ENCODE measurements around the gene SHROOM4. TPM values are rescaled to one million over a fixed set of nuclear protein-coding genes. Genes with fewer than 3 reads are reported as not detected.

SHROOM4 gene
- total RNA-seq, 1 experiment from 2014 or later = 2.1 TPM

- Histone ChIP-seq H3T11ph (ENCODE audit: low read length) (no peak overlapping the region), H2AK5ac (ENCODE audit: insufficient read length, low read length) (no peak overlapping the region), H3K27ac (ENCODE audit: insufficient read length, low read depth, low read length) (no peak overlapping the region), H3K4me1 (ENCODE audit: insufficient read depth, low read length) (no peaks in the 10 kb centered on the region), H2BK12ac (ENCODE audit: insufficient read length, low read depth, low read length) (no peak overlapping the region), H3K9ac (ENCODE audit: extremely low read depth, insufficient read length, low read length) (no peak overlapping the region), H4K91ac (ENCODE audit: insufficient read length, low read depth, low read length) (no peak overlapping the region), H2BK120ac (ENCODE audit: low read depth, low read length, poor library complexity, severe bottlenecking) (no peak overlapping the region), H2BK15ac (ENCODE audit: low read depth, low read length) (no peak overlapping the region), H3K23me2 (ENCODE audit: insufficient read length, low read depth, low read length, poor library complexity, severe bottlenecking) (no peaks in the 10 kb centered on the region), H4K8ac (replicated peaks; ENCODE audit: insufficient read length, low read depth, low read length) (no peak overlapping the region), H2AFZ (ENCODE audit: low read length) (no peak overlapping the region), H4K20me1 (ENCODE audit: control insufficient read depth, insufficient read depth, insufficient read length) (no peaks in the 10 kb centered on the region), H3K18ac (ENCODE audit: insufficient read length, low read depth, low read length) (no peak overlapping the region), H3K56ac (ENCODE audit: insufficient read length, low read depth, low read length) (no peak overlapping the region), H3K4me2 (ENCODE audit: insufficient read depth, insufficient read length, low read length) (no peak overlapping the region), H3K79me1 (ENCODE audit: insufficient read depth, low read depth, low read length, poor library complexity, severe bottlenecking) (no peaks in the 10 kb centered on the region), H3K14ac (ENCODE audit: insufficient read depth, low read length) (no peak overlapping the region), H4K5ac (ENCODE audit: insufficient read length, low read depth, low read length) (no peak overlapping the region), H3K9me3 (ENCODE audit: control insufficient read depth, low read depth, low read length) (peaks cover 15% of the 10 kb centered on the region), H2BK20ac (ENCODE audit: low read depth, low read length, poor library complexity, severe bottlenecking) (no peak overlapping the region), H3K27me3 (ENCODE audit: insufficient read depth, low read length) (peaks cover 7% of the 10 kb centered on the region), H3K79me2 (ENCODE audit: insufficient read depth, low read length) (no peaks in the 10 kb centered on the region), H2BK5ac (ENCODE audit: insufficient read length, low read length) (no peak overlapping the region), H3K23ac (ENCODE audit: insufficient read length, low read depth, low read length) (no peak overlapping the region), H3K4ac (ENCODE audit: low read depth, low read length) (no peak overlapping the region)
- H3K4me1 Mint-ChIP-seq = no peaks in the 10 kb centered on the region
- TF ChIP-seq CTCF (conservative IDR thresholded peaks at IDR 0.05) = no peak
- H3K4me3 Mint-ChIP-seq = no peak overlapping the region
- no peak overlapping the region for H3K27ac Mint-ChIP-seq
- no peak for DNase-seq
- H3K27me3 Mint-ChIP-seq (ENCODE audit: low read depth) = peaks cover 7% of the 10 kb centered on the region
- H3K9me3 Mint-ChIP-seq = peaks cover 46 to 47% of the 10 kb centered on the region in 2 experiments
- H3K36me3 Mint-ChIP-seq (ENCODE audit: insufficient read depth in 1 of 3, low read depth in 3 of 3) = peaks cover 3% of the 10 kb centered on the region in 3 experiments; a peak in 4 of 7 replicates
Measured at GRCh38 chrX:50586407-50586806, 227.6 kb downstream of the SHROOM4 start.
